ENCODE data around the gene IARS1. TPM values are rescaled to one million over a fixed set of nuclear protein-coding genes. Genes with fewer than 3 reads are reported as not detected.

IARS1 gene
- total and polyA plus RNA-seq, 2 of the 8 experiments (the other 6 are each of a cell fraction or from before 2014, with no cell fraction given): 74.9 to 243 TPM

- H3K9ac ChIP-seq (replicated peaks in 1 of 4; ENCODE audit: extremely low read depth in 1 of 4, low read depth in 3 of 4, low read length in 3 of 4): no peak overlapping the region
- H3K56ac ChIP-seq (replicated peaks; ENCODE audit: insufficient read length, low read depth, low read length): no peak overlapping the region
- no peak overlapping the region for H3K4ac ChIP-seq (replicated peaks; ENCODE audit: insufficient read length, low read depth, low read length)
- H3K79me1 ChIP-seq (ENCODE audit: low read depth, low read length): peaks cover 3% of the 10 kb centered on the region; the same call in 1 of the 2 replicates
- no peak overlapping the region for H2BK12ac ChIP-seq (ENCODE audit: low read depth, low read length)
- no peak overlapping the region for H4K8ac ChIP-seq (ENCODE audit: extremely low read depth, insufficient read depth, low read length)
- POLR2A ChIA-PET (ENCODE audit: partially characterized antibody): interaction anchor here (1.0 kb wide), 1 partner anchor 20 kb away, joined by 3 read pairs; no protein-coding TSS in a partner anchor
- FAIRE-seq: no peak
- no peak overlapping the region for H3K14ac ChIP-seq (ENCODE audit: insufficient read length)
- H4K20me1 ChIP-seq (replicated peaks in 1 of 2; ENCODE audit: control insufficient read depth in 1 of 2, insufficient read depth in 2 of 2, low read length in 2 of 2): peaks cover 0 to 3% of the 10 kb centered on the region in 2 experiments
- no peak overlapping the region for H4K91ac ChIP-seq (replicated peaks; ENCODE audit: insufficient read length, low read length)
- no peak overlapping the region for H3K4me3 ChIP-seq (ENCODE audit: extremely low read depth in 1 of 4, insufficient read depth in 2 of 4, low read depth in 3 of 4, low read length in 4 of 4)
- H3K23me2 ChIP-seq (ENCODE audit: low read depth, low read length): no peaks in the 10 kb centered on the region
- H2AK5ac ChIP-seq (ENCODE audit: low read depth, low read length): no peak overlapping the region
- no peak overlapping the region for H2BK20ac ChIP-seq (ENCODE audit: low read length)
- no peak overlapping the region for H2AFZ ChIP-seq (ENCODE audit: low read length)
- peaks cover 16 to 66% (median 40%) of the 10 kb centered on the region in 4 experiments for H3K36me3 ChIP-seq (ENCODE audit: control insufficient read depth in 2 of 4, insufficient read depth in 4 of 4, low read length in 3 of 4)
- no peaks in the 10 kb centered on the region for H3K4me1 ChIP-seq (replicated peaks in 1 of 4; ENCODE audit: control insufficient read depth in 3 of 4, insufficient read depth in 4 of 4, low read length in 3 of 4)
- H3K27me3 ChIP-seq (replicated peaks in 1 of 4; ENCODE audit: control insufficient read depth in 3 of 4, extremely low read depth in 1 of 4, insufficient read depth in 3 of 4, low read length in 3 of 4): no peaks in the 10 kb centered on the region
- H3K18ac ChIP-seq (ENCODE audit: extremely low read depth, low read length): no peak overlapping the region
- DNase-seq (ENCODE audit: low read depth in 1 of 2, low spot score in 2 of 2): no peak
- H3K23ac ChIP-seq (ENCODE audit: insufficient read length): no peak overlapping the region
- CTCF ChIA-PET (ENCODE audit: partially characterized antibody): no interaction called here
- H2BK15ac ChIP-seq (ENCODE audit: low read length): no peak overlapping the region
- no peak overlapping the region for H4K5ac ChIP-seq (ENCODE audit: insufficient read length, low read depth, low read length)
- 88% methylated on average over 5 of the region's 5 CpGs; no CpG with 5 or more reads in 1 of the 2 experiments for WGBS, 2 experiments (ENCODE audit: extremely low coverage in 1 of 2, insufficient coverage in 1 of 2, insufficient read length in 1 of 2, insufficient replicate concordance in 2 of 2, low coverage in 1 of 2, low lambda C conversion rate in 2 of 2, missing lambda C conversion rate in 1 of 2)
- H3K4me2 ChIP-seq (ENCODE audit: insufficient read depth in 1 of 2, low read depth in 2 of 2, low read length in 2 of 2): no peak overlapping the region
- no peak overlapping the region for H3K27ac ChIP-seq (ENCODE audit: low read depth, low read length)
- no peaks in the 10 kb centered on the region for H3K9me3 ChIP-seq (ENCODE audit: insufficient read depth in 2 of 2, low read depth in 1 of 2, low read length in 1 of 2)
- peaks cover 0 to 6% of the 10 kb centered on the region in 2 experiments; a peak in 2 of 4 replicates for H3K79me2 ChIP-seq (ENCODE audit: control insufficient read depth in 1 of 2, insufficient read depth in 2 of 2, low read length in 2 of 2)
- H2BK5ac ChIP-seq (ENCODE audit: low read depth, low read length): no peak overlapping the region
- no peak overlapping the region for H2BK120ac ChIP-seq (replicated peaks; ENCODE audit: low read depth, low read length)
- TF ChIP-seq EP300 (IDR thresholded peaks at IDR 0.05; ENCODE audit: borderline replicate concordance in 1 of 2, low read depth in 2 of 2, low read length in 2 of 2) (no peak), RAD21 (IDR thresholded peaks at IDR 0.05 in 1 of 2, conservative IDR thresholded peaks at IDR 0.05 in 1 of 2; ENCODE audit: low read depth in 2 of 2, low read length in 2 of 2) (no peak)
These were observed 22.0 kb upstream of the IARS1 start for GRCh38 chr9:92315456-92315855.
